ENCODE data around the gene MYOM3. TPM values are rescaled to one million over a fixed set of nuclear protein-coding genes. Genes with fewer than 3 reads are reported as not detected.

Gene MYOM3
- polyA plus RNA-seq, 1 donor (not counting 4 experiments of a cell fraction or from before 2014, with no cell fraction given), result 0.49 TPM

DNA sequence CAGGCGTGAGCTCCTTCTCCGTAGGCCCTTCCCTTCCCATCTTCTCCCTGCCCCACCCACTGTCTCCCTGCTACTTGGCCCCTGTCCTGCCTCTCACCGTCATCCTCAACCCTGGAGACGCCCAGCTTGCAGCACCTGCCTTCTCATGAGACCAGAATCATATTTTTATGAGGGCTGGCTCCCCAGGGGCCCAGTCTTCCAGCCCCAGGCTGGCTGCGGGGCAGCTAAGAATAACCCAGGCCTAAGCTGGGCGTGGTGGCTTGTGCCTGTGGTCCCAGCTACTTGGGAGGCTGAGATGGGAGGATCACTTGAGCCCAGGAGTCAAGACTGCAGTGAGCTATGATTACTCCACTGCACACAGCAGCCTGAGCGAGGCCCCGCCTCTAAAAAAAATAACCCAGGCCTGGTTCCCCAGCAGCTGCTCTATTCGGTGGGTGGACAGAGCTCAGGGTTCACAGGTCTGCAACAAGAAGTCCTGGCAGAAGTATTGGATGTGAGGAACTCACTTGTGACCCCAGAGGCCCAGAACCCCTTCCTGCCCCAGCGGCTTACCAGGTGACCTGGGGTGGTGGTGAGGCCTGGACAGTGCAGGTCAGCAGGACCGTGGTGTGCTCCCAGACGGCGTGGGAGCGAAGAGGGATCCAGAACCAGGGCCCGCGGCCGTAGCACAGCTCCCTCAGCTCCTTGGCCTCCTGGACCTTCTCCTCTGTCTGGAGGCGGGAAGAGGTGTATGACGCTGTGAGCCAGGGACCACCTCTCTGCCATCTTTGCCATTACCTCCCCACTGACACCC is 6.4 kb downstream of the MYOM3 start:
- no peak overlapping the region for H3K4me3 ChIP-seq (ENCODE audit: control insufficient read depth in 2 of 3, extremely low read depth in 1 of 3, insufficient read depth in 2 of 3, low read depth in 1 of 3, low read length in 3 of 3)
- dilution Hi-C loops (cut with MboI; ENCODE audit: extremely low pct_ligation_motif_present, low sequenced_read_pairs), result no loop called here
- FAIRE-seq (no peak), DNase-seq (ENCODE audit: low read depth, low spot score) (no peak)
- no peak overlapping the region for H3K9ac ChIP-seq (ENCODE audit: control insufficient read depth, extremely low read depth, insufficient read depth, low read length)
- H3K9me1 ChIP-seq (ENCODE audit: control insufficient read depth, extremely low read depth, insufficient read depth, low read length), result peaks cover 2% of the 10 kb centered on the region
- H3K79me2 ChIP-seq (ENCODE audit: control insufficient read depth, insufficient read depth, low read length), result no peaks in the 10 kb centered on the region
- no peak overlapping the region for H3K27ac ChIP-seq (ENCODE audit: control insufficient read depth, insufficient read depth, low read length)
- no peaks in the 10 kb centered on the region for H3K27me3 ChIP-seq (ENCODE audit: control insufficient read depth, extremely low read depth, insufficient read depth, low read length)
- H2AFZ ChIP-seq (ENCODE audit: control insufficient read depth, low read length), result no peak overlapping the region
- no peak for TF ChIP-seq EZH2 (IDR thresholded peaks at IDR 0.05; ENCODE audit: low read length)
- TF ChIP-seq, protein P1, sequence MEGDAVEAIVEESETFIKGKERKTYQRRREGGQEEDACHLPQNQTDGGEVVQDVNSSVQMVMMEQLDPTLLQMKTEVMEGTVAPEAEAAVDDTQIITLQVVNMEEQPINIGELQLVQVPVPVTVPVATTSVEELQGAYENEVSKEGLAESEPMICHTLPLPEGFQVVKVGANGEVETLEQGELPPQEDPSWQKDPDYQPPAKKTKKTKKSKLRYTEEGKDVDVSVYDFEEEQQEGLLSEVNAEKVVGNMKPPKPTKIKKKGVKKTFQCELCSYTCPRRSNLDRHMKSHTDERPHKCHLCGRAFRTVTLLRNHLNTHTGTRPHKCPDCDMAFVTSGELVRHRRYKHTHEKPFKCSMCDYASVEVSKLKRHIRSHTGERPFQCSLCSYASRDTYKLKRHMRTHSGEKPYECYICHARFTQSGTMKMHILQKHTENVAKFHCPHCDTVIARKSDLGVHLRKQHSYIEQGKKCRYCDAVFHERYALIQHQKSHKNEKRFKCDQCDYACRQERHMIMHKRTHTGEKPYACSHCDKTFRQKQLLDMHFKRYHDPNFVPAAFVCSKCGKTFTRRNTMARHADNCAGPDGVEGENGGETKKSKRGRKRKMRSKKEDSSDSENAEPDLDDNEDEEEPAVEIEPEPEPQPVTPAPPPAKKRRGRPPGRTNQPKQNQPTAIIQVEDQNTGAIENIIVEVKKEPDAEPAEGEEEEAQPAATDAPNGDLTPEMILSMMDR (optimal IDR thresholded peaks at IDR 0.05 in 1 of 3, IDR thresholded peaks at IDR 0.05 in 1 of 3, conservative IDR thresholded peaks at IDR 0.05 in 1 of 3; ENCODE audit: extremely low read depth in 1 of 3, insufficient read depth in 2 of 3, low read length in 3 of 3), result no peak
- peaks cover 18% of the 10 kb centered on the region for H3K4me1 ChIP-seq (ENCODE audit: control insufficient read depth, extremely low read depth, insufficient read depth, low read length)
- no peaks in the 10 kb centered on the region for H3K36me3 ChIP-seq (ENCODE audit: control insufficient read depth in 2 of 2, extremely low read depth in 1 of 2, insufficient read depth in 2 of 2, low read length in 2 of 2)
- H3K9me3 ChIP-seq (ENCODE audit: control insufficient read depth, low read depth, low read length), result no peaks in the 10 kb centered on the region
- H4K20me1 ChIP-seq (ENCODE audit: control insufficient read depth, extremely low read depth, insufficient read depth, low read length), result no peaks in the 10 kb centered on the region
- H3K4me2 ChIP-seq (ENCODE audit: control insufficient read depth, extremely low read depth, insufficient read depth, low read depth, low read length), result no peak overlapping the region

DNA sequence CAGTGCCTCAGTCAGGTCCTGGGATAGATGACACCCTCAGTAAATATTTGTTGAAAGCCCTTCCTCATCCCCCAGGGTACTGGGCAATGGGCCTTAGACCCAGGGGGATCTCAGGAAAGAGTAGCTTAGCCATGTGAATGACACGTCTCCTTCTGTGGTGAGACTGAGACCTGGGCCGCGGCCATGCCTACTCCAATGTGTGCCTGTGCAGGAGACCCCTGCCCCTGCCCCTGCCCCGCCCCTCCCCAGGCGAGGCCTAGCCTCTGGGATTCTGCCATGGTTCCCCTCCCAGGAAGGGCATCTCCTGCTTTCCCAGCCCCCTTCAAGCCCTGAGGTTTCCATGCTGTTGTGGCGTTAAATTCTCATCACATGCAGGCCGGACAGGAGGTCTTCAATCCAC is 7.1 kb downstream of the MYOM3 start:
- TF ChIP-seq, protein P1 (optimal IDR thresholded peaks at IDR 0.05 in 1 of 3, IDR thresholded peaks at IDR 0.05 in 1 of 3, conservative IDR thresholded peaks at IDR 0.05 in 1 of 3; ENCODE audit: extremely low read depth in 1 of 3, insufficient read depth in 2 of 3, low read length in 3 of 3), result no peak
- TF ChIP-seq EZH2 (IDR thresholded peaks at IDR 0.05; ENCODE audit: low read length), result no peak
- no peak for FAIRE-seq
- H3K4me2 ChIP-seq (ENCODE audit: control insufficient read depth, extremely low read depth, insufficient read depth, low read depth, low read length), result no peak overlapping the region

More for the DNA sequence above, 7.1 kb downstream of the MYOM3 start:
- Histone ChIP-seq H3K9ac (ENCODE audit: control insufficient read depth, extremely low read depth, insufficient read depth, low read length) (no peak overlapping the region), H3K79me2 (ENCODE audit: control insufficient read depth, insufficient read depth, low read length) (no peaks in the 10 kb centered on the region), H3K4me1 (ENCODE audit: control insufficient read depth, extremely low read depth, insufficient read depth, low read length) (peaks cover 18% of the 10 kb centered on the region), H3K4me3 (ENCODE audit: control insufficient read depth in 2 of 3, extremely low read depth in 1 of 3, insufficient read depth in 2 of 3, low read depth in 1 of 3, low read length in 3 of 3) (no peak overlapping the region), H3K9me1 (ENCODE audit: control insufficient read depth, extremely low read depth, insufficient read depth, low read length) (peaks cover 2% of the 10 kb centered on the region), H4K20me1 (ENCODE audit: control insufficient read depth, extremely low read depth, insufficient read depth, low read length) (no peaks in the 10 kb centered on the region), H2AFZ (ENCODE audit: control insufficient read depth, low read length) (no peak overlapping the region), H3K9me3 (ENCODE audit: control insufficient read depth, low read depth, low read length) (no peaks in the 10 kb centered on the region), H3K27me3 (ENCODE audit: control insufficient read depth, extremely low read depth, insufficient read depth, low read length) (no peaks in the 10 kb centered on the region), H3K36me3 (ENCODE audit: control insufficient read depth in 2 of 2, extremely low read depth in 1 of 2, insufficient read depth in 2 of 2, low read length in 2 of 2) (no peaks in the 10 kb centered on the region), H3K27ac (ENCODE audit: control insufficient read depth, insufficient read depth, low read length) (no peak overlapping the region)
- dilution Hi-C loops (cut with MboI; ENCODE audit: extremely low pct_ligation_motif_present, low sequenced_read_pairs), result no loop called here
- DNase-seq (ENCODE audit: low read depth, low spot score), result no peak
